HL-60 (cell line): Measurements from ENCODE around the gene FBXL2.
"Not testable (repeated sequence)": the region's sequence is repeated elsewhere in the genome, so short reads cannot be mapped to it uniquely, and the experiment has no call there.

ENCODE experiments used
- DNase-seq, 2 experiments: peaks; one replicate each; pipeline ENCODE4 v3.0.0-alpha.2; 2010 to 2020; ENCODE audit warnings: low read depth in 1 of 2, low spot score in 1 of 2
- H3K27ac ChIP-seq: fragments of 250-450 bp; sonication (Bioruptor Pico); replicated peaks from 2 replicates; pipeline ENCODE4 v1.5.1; 2020; ENCODE audit warnings: mild to moderate bottlenecking, moderate library complexity
- H3K27me3 ChIP-seq: fragments of 250-450 bp; sonication (Bioruptor Pico); 2 replicates; pipeline ENCODE4 v1.5.1; 2021; ENCODE audit warnings: mild to moderate bottlenecking, moderate library complexity; ENCODE audit not compliant: insufficient read depth, poor library complexity, severe bottlenecking
- H3K4me3 ChIP-seq: replicated peaks from 2 replicates; pipeline ENCODE4 v1.5.1; 2011; ENCODE audit warnings: mild to moderate bottlenecking, control low read depth, low read length; ENCODE audit not compliant: insufficient read depth
- CTCF ChIP-seq: IDR thresholded peaks from one replicate; pipeline ENCODE4 v1.5.1; 2011; ENCODE audit warnings: low read length, control low read depth, inconsistent platforms; ENCODE audit not compliant: insufficient read depth
- GABPA ChIP-seq: IDR thresholded peaks from 2 replicates; pipeline ENCODE4 v1.6.1; 2012; ENCODE audit warnings: low read depth
- POLR2AphosphoS5 ChIP-seq: IDR thresholded peaks from 2 replicates; pipeline ENCODE4 v1.6.1; 2012; ENCODE audit warnings: low read depth
- REST ChIP-seq: IDR thresholded peaks from 2 replicates; pipeline ENCODE4 v1.6.1; 2012; ENCODE audit warnings: low read depth; ENCODE audit not compliant: insufficient replicate concordance
- SPI1 ChIP-seq: IDR thresholded peaks from 2 replicates; pipeline ENCODE4 v1.6.1; 2012; ENCODE audit warnings: low read depth, mild to moderate bottlenecking, borderline replicate concordance

FBXL2 gene

GRCh38 chr3:33398410-33398809 is 121.2 kb downstream of the FBXL2 start:
- Histone ChIP-seq H3K27ac (no peak overlapping the region), H3K27me3 (no peaks in the 10 kb centered on the region), H3K4me3 (no peak overlapping the region)
- TF ChIP-seq GABPA (no peak), POLR2AphosphoS5 (no peak), REST (no peak), CTCF (no peak), SPI1 (no peak)
- DNase-seq: no peak

- TF ChIP-seq REST (no peak), POLR2AphosphoS5 (no peak)
- H3K27ac ChIP-seq: no peak overlapping the region
- H3K27me3 ChIP-seq: no peaks in the 10 kb centered on the region
- DNase-seq: no peak
- H3K4me3 ChIP-seq: no peak overlapping the region
Observed at GRCh38 chr3:33401781-33402180, 124.5 kb downstream of the FBXL2 start.

- H3K27me3 ChIP-seq: no peaks in the 10 kb centered on the region
- no peak overlapping the region for H3K4me3 ChIP-seq
- no peak for TF ChIP-seq REST
- no peak for TF ChIP-seq GABPA
- TF ChIP-seq SPI1: no peak
- TF ChIP-seq POLR2AphosphoS5: no peak
- TF ChIP-seq CTCF: no peak
- no peak for DNase-seq
- no peak overlapping the region for H3K27ac ChIP-seq
Observed at GRCh38 chr3:33402936-33403335, 125.7 kb downstream of the FBXL2 start.

GRCh38 chr3:33403756-33404155 is 126.5 kb downstream of the FBXL2 start:
- H3K4me3 ChIP-seq: no peak overlapping the region
- no peak overlapping the region for H3K27ac ChIP-seq
- no peak for DNase-seq
- H3K27me3 ChIP-seq: no peaks in the 10 kb centered on the region
- TF ChIP-seq POLR2AphosphoS5 (no peak), SPI1 (no peak), GABPA (no peak), REST (no peak), CTCF (no peak)

GRCh38 chr3:33410816-33411215 is 133.6 kb downstream of the FBXL2 start:
- not testable (repeated sequence) for H3K27ac ChIP-seq, DNase-seq, H3K4me3 ChIP-seq, H3K27me3 ChIP-seq
